Naive B cell (primary cell): Measurements from ENCODE around the gene UCP1. TPM values are rescaled to one million over a fixed set of nuclear protein-coding genes. Genes with fewer than 3 reads are reported as not detected.
A peak's percentile ranks its signal among the peaks of the same experiment; 100 is the strongest.

ENCODE experiments used
- ATAC-seq, 2 donors: fragments of 150-1000 bp; cut with Tn5 transposase; 2 replicates each; pipeline ENCODE4 v1.10.0; 2021; ENCODE audit warnings: low read depth in 2 of 2, mild to moderate bottlenecking in 2 of 2, moderate library complexity in 2 of 2
- DNase-seq: peaks from one replicate; pipeline ENCODE4 v3.0.0; 2022
- H3K27ac Mint-ChIP-seq, 6 donors: one replicate each; pipeline ENCODE4 v1.8.0; 2020 to 2022; ENCODE audit warnings: mild to moderate bottlenecking in 6 of 6, mixed read lengths in 6 of 6, moderate library complexity in 5 of 6, inconsistent platforms in 2 of 6
- H3K27me3 Mint-ChIP-seq, 3 donors: one replicate each; pipeline ENCODE4 v1.8.0; 2021 to 2022; ENCODE audit warnings: mixed read lengths in 3 of 3, mild to moderate bottlenecking in 1 of 3
- H3K36me3 Mint-ChIP-seq, 2 donors: one replicate each; pipeline ENCODE4 v1.8.0; 2020 to 2022; ENCODE audit warnings: mixed read lengths in 2 of 2, inconsistent platforms in 1 of 2, mild to moderate bottlenecking in 1 of 2
- H3K4me1 Mint-ChIP-seq, 3 donors: one replicate each; pipeline ENCODE4 v1.8.0; 2020 to 2022; ENCODE audit warnings: mixed read lengths in 3 of 3, inconsistent platforms in 1 of 3, mild to moderate bottlenecking in 1 of 3, moderate library complexity in 1 of 3
- H3K4me3 Mint-ChIP-seq, 8 donors: one replicate each; pipeline ENCODE4 v1.8.0; 2020 to 2022; ENCODE audit warnings: mild to moderate bottlenecking in 8 of 8, mixed read lengths in 8 of 8, moderate library complexity in 8 of 8, inconsistent platforms in 2 of 8
- H3K9me3 Mint-ChIP-seq, 7 donors: one replicate each; pipeline ENCODE4 v1.8.0; 2020 to 2022; ENCODE audit warnings: mixed read lengths in 7 of 7, mild to moderate bottlenecking in 5 of 7, inconsistent platforms in 2 of 7, moderate library complexity in 1 of 7
- polyA plus RNA-seq, 6 donors: library from polyadenylated mRNA; unstranded; fragments of 300-500 nt; fragmentation: Illumina TruSeq; gene quantifications; one replicate each; pipeline ENCODE4 v1.2.3, GENCODE V29; 2021; ENCODE audit warnings: low read depth in 6 of 6

UCP1 gene, protein sequence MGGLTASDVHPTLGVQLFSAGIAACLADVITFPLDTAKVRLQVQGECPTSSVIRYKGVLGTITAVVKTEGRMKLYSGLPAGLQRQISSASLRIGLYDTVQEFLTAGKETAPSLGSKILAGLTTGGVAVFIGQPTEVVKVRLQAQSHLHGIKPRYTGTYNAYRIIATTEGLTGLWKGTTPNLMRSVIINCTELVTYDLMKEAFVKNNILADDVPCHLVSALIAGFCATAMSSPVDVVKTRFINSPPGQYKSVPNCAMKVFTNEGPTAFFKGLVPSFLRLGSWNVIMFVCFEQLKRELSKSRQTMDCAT
- polyA plus RNA-seq: not detected

DNA sequence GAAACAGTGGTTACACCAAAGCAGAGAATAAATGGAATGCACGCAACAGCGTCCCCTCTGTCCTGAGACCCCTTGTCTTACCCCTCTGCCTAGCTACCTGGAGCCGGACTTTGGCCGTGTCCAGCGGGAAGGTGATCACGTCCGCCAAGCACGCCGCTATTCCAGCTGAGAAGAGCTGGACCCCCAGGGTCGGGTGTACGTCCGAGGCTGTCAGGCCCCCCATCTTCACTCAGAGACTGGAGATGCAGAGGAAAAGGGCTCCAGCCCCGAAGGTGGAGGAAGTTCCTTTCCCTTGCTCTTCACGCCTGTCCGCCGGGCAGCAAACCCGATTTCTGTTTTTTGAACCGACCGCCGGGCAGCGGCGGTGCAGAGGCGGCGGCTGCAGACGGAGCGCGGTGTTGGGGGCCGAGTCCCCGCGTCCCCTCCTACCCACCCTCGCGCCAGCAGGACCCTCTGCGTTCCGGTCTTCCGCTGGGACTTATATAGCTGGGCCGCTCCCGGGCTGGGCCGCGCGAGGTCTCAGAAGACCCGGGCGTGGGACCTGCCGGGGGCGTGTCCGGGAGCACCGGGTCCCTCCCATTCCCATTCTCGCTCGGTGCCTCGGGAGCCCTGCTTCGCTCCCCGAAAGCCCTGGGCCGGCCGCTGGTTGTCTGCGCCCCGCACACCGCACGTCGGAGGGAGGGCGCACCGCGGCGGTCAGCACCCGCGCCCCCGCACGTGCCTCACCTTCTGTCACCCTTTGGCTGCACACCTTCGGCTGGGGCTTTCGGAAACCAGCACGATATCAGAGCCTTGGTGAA is at the start of gene UCP1:
TSS of gene UCP1 (minus strand) at position 455 of the 800 bp plus-strand sequence. CDS start at position 223, 232 bp downstream.
- peak within 1 kb of the TSS in 2 of 6 donors; percentile 45 to 82 for H3K27ac Mint-ChIP-seq
- H3K27me3 Mint-ChIP-seq: peaks cover 38 to 61% (median 51%) of the 10 kb centered on the region in 3 donors
- H3K4me3 Mint-ChIP-seq: peak within 1 kb of the TSS; percentile 46 to 95 (median 88)
- peaks cover 15 to 25% (median 18%) of the 10 kb centered on the region in 3 donors for H3K4me1 Mint-ChIP-seq
- H3K9me3 Mint-ChIP-seq: peaks cover 2 to 24% (median 9%) of the 10 kb centered on the region in 7 donors
- peaks cover 11 to 21% of the 10 kb centered on the region in 2 donors for H3K36me3 Mint-ChIP-seq
- DNase-seq: peak; percentile 6
- peak; percentile 43 to 47 for ATAC-seq

DNA sequence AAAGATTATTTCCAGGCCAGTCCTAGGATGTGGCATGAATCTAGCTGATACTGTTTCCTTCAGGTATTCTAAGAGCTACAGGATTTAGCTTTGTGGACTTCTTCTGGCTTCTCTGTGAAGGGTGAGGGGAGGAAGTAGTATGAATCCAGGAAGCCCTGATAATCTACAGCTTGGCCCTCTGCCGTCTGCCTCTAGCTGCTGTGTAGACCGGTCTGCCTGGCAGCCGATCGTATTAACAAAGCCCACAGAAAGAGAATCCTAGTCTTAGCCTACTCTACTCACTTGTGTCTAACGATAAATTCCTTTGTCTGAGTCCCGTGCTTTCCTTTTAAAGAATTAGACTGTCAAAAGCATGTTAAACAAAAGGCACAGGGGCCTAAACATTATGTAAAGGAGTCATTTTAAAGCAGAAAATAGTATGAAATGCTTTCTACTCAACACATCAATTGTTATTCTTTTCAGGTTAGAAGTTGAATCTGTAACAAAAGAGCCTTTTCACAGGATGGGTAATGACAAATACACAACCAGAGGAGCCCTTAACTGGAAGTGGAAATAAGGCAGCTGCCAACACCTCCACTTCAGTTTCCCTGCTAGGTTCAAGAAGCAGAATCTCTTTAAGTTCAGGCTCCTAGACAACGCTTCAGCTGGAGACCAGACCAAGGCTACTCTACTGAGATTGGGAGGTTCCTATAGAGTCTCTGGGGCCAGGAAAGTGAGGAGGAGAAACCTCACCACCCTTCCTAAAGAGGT is 48.9 kb upstream of the UCP1 start:
- Mint-ChIP-seq H3K27ac (peak overlapping the region in 4 of 6 donors; percentile 22 to 49 (median 37)), H3K4me3 (no peak overlapping the region), H3K9me3 (no peaks in the 10 kb centered on the region), H3K4me1 (peaks cover 0 to under 1% (median 0%) of the 10 kb centered on the region in 3 donors), H3K27me3 (no peaks in the 10 kb centered on the region), H3K36me3 (peaks cover 0 to 6% of the 10 kb centered on the region in 2 donors)
- no peak for DNase-seq
- no peak for ATAC-seq

DNA sequence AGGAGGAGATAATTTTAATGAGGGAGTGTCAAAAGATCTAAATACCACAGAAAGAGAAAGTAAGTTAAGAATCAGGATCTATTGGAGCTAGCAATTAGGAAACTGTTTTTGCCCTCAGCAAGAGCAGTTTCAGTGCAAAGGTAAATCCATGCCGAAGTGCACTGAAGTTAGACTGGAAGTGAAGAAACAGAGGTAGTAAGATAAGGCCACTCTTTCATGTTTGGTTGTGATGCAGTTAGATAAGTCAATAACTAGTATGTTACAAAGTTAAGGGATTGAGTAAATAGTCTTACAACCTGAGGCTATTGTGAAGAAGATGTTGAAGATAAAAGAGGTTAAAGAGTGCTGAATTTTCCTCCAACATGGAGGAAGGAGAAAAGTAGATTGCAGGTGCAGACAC is 46.7 kb upstream of the UCP1 start:
- H3K4me3 Mint-ChIP-seq: no peak overlapping the region
- DNase-seq (no peak), ATAC-seq (no peak)
- no peaks in the 10 kb centered on the region for H3K27me3 Mint-ChIP-seq
- H3K27ac Mint-ChIP-seq: no peak overlapping the region
- no peaks in the 10 kb centered on the region for H3K36me3 Mint-ChIP-seq
- no peaks in the 10 kb centered on the region for H3K9me3 Mint-ChIP-seq
- H3K4me1 Mint-ChIP-seq: peaks cover 4 to 10% (median 9%) of the 10 kb centered on the region in 3 donors

DNA sequence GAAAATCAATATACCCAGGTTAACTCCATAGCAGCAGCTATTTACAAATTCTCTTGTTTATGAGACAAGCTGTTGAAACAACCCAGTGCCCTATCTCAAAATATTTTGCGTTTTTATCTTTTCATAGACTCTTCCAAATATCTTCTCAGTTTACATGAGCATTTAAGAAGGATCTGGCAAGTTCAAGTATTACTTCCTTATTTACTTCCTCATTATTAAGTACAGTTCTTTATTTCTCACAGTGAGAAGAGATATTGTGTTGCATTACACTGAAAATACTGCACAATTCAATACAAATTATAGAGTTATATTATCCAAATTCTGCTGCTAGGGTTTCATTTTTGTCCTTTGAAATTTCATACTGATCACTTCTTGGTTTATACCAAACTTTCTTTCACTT is 43.6 kb upstream of the UCP1 start:
- Mint-ChIP-seq H3K27ac (no peak overlapping the region), H3K36me3 (no peaks in the 10 kb centered on the region), H3K4me1 (peaks cover 4 to 10% (median 9%) of the 10 kb centered on the region in 3 donors), H3K4me3 (no peak overlapping the region), H3K9me3 (no peaks in the 10 kb centered on the region), H3K27me3 (peaks cover 2 to 8% (median 5%) of the 10 kb centered on the region in 3 donors)
- DNase-seq: no peak
- peak; percentile 41 to 63 for ATAC-seq

DNA sequence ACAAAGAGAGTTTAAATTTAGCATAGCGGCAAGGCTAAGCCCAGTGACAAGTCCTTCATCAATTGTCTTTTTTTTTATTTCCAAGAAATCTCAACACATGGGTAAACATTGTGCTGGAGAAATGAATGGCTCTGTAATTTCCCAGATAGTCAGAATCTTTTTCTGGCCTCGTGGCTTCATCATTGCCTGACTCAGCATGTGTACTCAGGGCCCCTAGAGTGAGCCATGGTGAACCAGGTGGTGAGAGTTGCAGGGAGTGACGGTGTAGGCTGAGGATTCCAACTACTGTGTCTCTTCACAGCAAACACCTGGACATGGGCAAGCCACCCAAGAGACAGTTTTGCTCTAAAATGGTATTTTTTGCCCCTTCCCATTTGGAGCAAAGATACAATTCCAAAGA is 43.1 kb upstream of the UCP1 start:
- Mint-ChIP-seq H3K4me3 (no peak overlapping the region), H3K27me3 (peaks cover 5 to 13% (median 8%) of the 10 kb centered on the region in 3 donors), H3K27ac (no peak overlapping the region), H3K9me3 (no peaks in the 10 kb centered on the region), H3K4me1 (peaks cover 4 to 10% (median 9%) of the 10 kb centered on the region in 3 donors), H3K36me3 (no peaks in the 10 kb centered on the region)
- no peak for DNase-seq
- ATAC-seq: no peak

DNA sequence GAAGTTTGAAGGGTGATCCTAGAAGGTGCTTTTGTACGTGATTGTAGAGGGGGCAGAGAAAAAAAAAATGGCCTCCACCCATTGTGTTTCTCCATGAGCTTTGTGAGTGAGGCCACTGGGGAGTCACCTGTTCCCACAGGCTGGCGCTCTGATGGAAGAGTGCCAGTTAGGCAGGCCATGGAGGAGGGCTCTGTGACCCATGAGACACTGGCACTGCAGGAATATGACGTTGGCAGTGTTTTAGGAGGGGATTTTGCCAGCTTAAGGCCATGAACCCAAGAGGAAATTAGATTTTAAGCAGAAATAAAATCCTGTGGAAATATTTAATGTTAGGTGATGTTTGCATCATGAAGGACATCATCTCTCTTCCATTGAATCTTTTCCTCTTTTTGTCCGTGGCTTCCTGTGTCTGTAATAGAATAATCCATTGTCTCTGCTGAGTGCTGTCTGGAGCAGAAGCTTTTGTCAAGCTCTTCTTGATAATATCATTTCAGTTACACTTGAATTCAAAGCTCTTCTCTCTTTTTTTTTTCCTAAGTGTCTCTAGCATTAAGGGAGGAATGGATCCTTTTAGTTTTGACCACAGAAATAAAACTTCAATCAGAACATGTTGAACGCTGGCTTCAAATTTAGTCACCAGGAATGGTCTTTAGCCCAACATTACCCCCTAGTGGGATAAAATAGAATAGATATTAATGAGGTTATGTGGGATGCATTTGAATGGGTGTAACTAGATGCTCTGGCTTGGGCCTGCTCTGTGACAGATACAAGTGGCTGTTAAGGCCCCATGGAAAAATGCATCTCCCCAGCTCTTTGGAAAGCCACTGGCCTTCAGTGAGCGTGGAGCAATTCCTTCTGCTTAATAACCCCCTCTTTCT is 41.0 kb upstream of the UCP1 start:
- Mint-ChIP-seq H3K4me3 (no peak overlapping the region), H3K36me3 (no peaks in the 10 kb centered on the region), H3K27ac (peak overlapping the region in 1 of 6 donors; percentile 48), H3K27me3 (peaks cover 5 to 13% (median 13%) of the 10 kb centered on the region in 3 donors), H3K9me3 (no peaks in the 10 kb centered on the region), H3K4me1 (peaks cover 4 to 10% (median 9%) of the 10 kb centered on the region in 3 donors)
- DNase-seq (peak; percentile 34), ATAC-seq (peak; percentile 60 to 61)

DNA sequence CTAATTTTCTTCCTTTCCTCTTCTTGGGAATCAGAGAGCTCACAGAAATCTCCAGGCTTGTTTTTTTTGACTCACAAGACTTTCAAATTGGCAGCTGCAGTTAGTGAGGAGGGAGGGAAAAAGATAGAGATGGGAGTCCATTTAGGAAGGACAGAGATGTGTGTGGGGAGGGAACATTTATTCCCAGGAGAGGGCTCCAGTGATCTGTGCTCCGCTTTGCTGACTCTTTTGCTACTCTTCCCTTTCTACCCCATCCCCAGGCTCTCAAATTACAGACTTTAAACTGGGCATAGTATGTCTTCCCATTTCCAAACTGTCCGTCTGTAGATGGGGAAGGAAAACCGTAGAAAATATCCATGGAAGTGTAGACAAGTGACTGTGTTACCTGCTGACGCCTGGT is 39.1 kb upstream of the UCP1 start:
- Mint-ChIP-seq H3K27me3 (peaks cover 9 to 22% (median 13%) of the 10 kb centered on the region in 3 donors), H3K4me1 (peaks cover 4 to 10% (median 9%) of the 10 kb centered on the region in 3 donors), H3K36me3 (no peaks in the 10 kb centered on the region), H3K27ac (no peak overlapping the region), H3K4me3 (no peak overlapping the region), H3K9me3 (no peaks in the 10 kb centered on the region)
- ATAC-seq: no peak
- no peak for DNase-seq

DNA sequence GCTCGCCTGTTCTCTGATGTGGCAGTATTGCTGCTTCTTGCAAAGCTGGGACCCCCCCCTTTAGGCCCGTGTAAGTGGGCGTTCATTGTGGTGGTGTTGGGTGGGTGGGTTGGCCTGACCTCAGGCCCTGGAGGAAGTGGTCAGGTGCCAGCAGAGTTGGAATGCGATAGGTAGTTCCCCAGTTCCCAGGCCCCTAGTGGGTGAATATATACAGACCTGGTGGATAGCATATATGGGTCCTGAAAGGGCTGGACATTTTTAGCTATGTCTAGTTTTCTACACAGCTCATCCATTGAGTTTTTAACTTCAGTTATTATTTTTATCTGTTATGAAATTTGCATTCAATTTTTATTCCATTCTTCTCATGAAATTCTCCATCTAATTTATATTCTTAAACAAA is 35.8 kb upstream of the UCP1 start:
- H3K4me1 Mint-ChIP-seq: no peaks in the 10 kb centered on the region
- no peaks in the 10 kb centered on the region for H3K36me3 Mint-ChIP-seq
- no peak for ATAC-seq
- no peaks in the 10 kb centered on the region for H3K9me3 Mint-ChIP-seq
- H3K27ac Mint-ChIP-seq: no peak overlapping the region
- no peak overlapping the region for H3K4me3 Mint-ChIP-seq
- DNase-seq: no peak
- peaks cover 3 to 31% (median 27%) of the 10 kb centered on the region in 3 donors for H3K27me3 Mint-ChIP-seq

DNA sequence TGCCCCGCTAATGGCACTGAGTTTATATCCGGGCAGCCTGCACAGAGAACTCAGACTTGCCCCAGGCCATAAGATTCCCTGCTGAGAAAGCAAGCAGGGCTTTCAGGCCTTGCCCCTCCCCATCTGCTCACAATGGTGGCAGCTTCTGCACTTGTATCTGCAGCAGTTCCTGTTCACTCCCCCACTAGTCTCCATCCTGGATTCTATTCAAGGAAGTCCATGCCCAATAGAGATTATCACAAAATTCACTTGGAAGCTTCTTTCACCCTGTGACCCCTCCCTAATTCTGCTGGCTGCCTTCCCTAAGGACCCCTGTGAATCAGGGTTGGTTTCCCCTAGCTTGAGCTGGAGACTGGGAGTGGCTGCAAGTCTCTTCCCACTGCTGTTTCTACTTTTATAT is 34.5 kb upstream of the UCP1 start:
- Mint-ChIP-seq H3K27me3 (peaks cover 3 to 37% (median 27%) of the 10 kb centered on the region in 3 donors), H3K27ac (peak overlapping the region in 1 of 6 donors; percentile 33), H3K4me3 (no peak overlapping the region), H3K9me3 (no peaks in the 10 kb centered on the region), H3K4me1 (no peaks in the 10 kb centered on the region), H3K36me3 (no peaks in the 10 kb centered on the region)
- DNase-seq (no peak), ATAC-seq (no peak)

DNA sequence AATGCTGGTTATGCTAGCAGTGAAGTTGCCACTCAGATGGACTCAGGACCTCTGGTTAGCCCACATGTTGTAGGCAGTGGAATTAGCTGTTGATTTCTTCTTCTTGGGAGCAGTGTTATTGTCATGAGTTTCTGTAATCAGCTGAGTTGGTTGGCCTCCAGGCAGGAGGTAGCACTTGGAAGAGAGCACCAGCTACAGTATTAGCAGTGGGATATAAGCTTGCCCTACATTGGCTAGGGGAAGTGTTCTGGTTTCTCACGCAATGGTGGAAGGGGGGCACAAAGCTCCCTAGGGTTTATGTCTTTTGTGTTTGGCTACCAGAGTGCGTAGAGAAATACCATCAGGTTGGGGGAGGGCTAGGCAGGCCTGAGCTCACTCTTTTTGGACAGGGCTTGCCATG is 34.0 kb upstream of the UCP1 start:
- Mint-ChIP-seq H3K27ac (peak overlapping the region in 1 of 6 donors; percentile 20), H3K9me3 (no peaks in the 10 kb centered on the region), H3K36me3 (no peaks in the 10 kb centered on the region), H3K27me3 (peaks cover 3 to 35% (median 27%) of the 10 kb centered on the region in 3 donors), H3K4me1 (no peaks in the 10 kb centered on the region), H3K4me3 (no peak overlapping the region)
- no peak for ATAC-seq
- DNase-seq: no peak

DNA sequence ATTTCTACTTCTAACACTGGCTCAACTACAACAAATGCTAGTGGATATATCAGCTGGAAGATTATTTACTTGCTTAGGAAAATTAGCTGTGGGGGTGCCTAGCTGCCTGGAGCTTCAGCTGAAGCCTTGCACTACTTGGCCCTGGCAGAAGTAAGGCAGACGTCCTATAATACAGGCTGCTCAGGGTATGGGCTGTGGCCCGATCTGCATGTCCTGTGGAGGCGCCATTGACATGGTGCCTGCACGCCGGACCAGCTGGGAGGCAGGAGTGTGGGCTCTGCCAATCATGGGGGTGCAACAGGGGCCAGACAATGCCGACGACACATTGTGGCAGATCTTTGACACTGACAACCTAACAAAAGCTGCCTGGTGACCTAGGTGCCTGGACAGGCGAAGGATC is 31.6 kb upstream of the UCP1 start:
- Mint-ChIP-seq H3K36me3 (no peaks in the 10 kb centered on the region), H3K9me3 (no peaks in the 10 kb centered on the region), H3K27me3 (peaks cover 3 to 26% (median 15%) of the 10 kb centered on the region in 3 donors), H3K4me3 (no peak overlapping the region), H3K4me1 (no peaks in the 10 kb centered on the region), H3K27ac (no peak overlapping the region)
- ATAC-seq (no peak), DNase-seq (no peak)

DNA sequence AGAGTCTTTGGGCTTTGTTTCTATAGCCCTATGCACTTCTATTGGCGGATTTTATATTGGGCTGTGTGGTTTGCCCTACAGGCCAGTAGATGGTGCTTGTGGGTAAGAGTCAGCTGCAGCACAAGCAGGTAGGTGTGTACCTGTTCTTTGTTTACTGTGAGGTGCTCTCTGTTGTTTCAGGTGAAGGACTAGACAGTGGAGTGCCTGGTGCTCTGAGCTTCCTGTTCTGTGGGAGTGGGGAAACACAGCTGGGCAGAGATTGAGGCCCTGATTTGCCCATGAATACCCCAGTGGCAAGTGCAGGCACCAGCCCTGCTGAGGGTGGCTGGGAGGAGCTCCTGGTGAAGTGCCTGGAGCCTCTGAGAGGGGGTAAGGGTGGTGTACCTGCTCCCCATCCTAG is 26.3 kb upstream of the UCP1 start:
- ATAC-seq: peak; percentile 83 to 88
- peak; percentile 10 for DNase-seq
- H3K27me3 Mint-ChIP-seq: peaks cover 11 to 52% (median 46%) of the 10 kb centered on the region in 3 donors

More for the DNA sequence above, 26.3 kb upstream of the UCP1 start:
- H3K36me3 Mint-ChIP-seq: peaks cover 0 to 6% of the 10 kb centered on the region in 2 donors
- peak overlapping the region in 1 of 8 donors; percentile 48 for H3K4me3 Mint-ChIP-seq
- H3K4me1 Mint-ChIP-seq: no peaks in the 10 kb centered on the region
- H3K27ac Mint-ChIP-seq: no peak overlapping the region
- peaks cover 0 to 9% (median 3%) of the 10 kb centered on the region in 7 donors for H3K9me3 Mint-ChIP-seq
